Muscle of leg (tissue), 11 donors: ENCODE measurements around the gene RGL3. TPM values are rescaled to one million over a fixed set of nuclear protein-coding genes. Genes with fewer than 3 reads are reported as not detected.

Experiments
- DNase-seq: peaks from one replicate; pipeline ENCODE4 v3.0.0; 2013
- H3K27ac ChIP-seq: one replicate; pipeline ENCODE4 v1.5.1; 2013; ENCODE audit warnings: mild to moderate bottlenecking, low read length, control low read depth
- H3K27me3 ChIP-seq: one replicate; pipeline ENCODE4 v1.6.1; 2013; ENCODE audit warnings: low read length; ENCODE audit not compliant: control insufficient read depth, insufficient read depth
- H3K36me3 ChIP-seq: one replicate; pipeline ENCODE4 v1.6.1; 2013; ENCODE audit warnings: low read length; ENCODE audit not compliant: control insufficient read depth, insufficient read depth
- H3K4me1 ChIP-seq: one replicate; pipeline ENCODE4 v1.6.1; 2013; ENCODE audit warnings: low read length; ENCODE audit not compliant: control insufficient read depth, insufficient read depth
- H3K4me3 ChIP-seq: one replicate; pipeline ENCODE4 v1.5.1; 2013; ENCODE audit warnings: low read length, control low read depth
- H3K9me3 ChIP-seq: replicated peaks from 2 replicates; pipeline ENCODE4 v1.6.1; 2013; ENCODE audit warnings: low read depth, low read length; ENCODE audit not compliant: control insufficient read depth
- WGBS: methylation state at CpG from one replicate; pipeline ENCODE4 v1.1.5; 2013; ENCODE audit warnings: missing lambda C conversion rate; ENCODE audit not compliant: insufficient coverage; 5-methylcytosine and 5-hydroxymethylcytosine counted together
- polyA plus RNA-seq, 8 donors: library from polyadenylated mRNA; unstranded; fragments of 120-200 nt; gene quantifications; one replicate each; pipeline versions ENCODE4 v1.2.1 to v1.2.3, GENCODE V29; 2013; ENCODE audit warnings: inconsistent platforms in 1 of 8, low replicate concordance in 1 of 8; ENCODE audit not compliant: insufficient read length in 8 of 8, insufficient read depth in 1 of 8
- total RNA-seq: library from RNA; stranded (reverse); fragments of 120-200 nt; gene quantifications from one replicate; pipeline ENCODE4 v1.2.4, GENCODE V29; 2013

The RGL3 gene
- total and polyA plus RNA-seq, 9 donors, result 0.12 to 2.3 (median 0.38) TPM

- Histone ChIP-seq H3K4me3 (peak within 1 kb of the TSS; percentile 86), H3K36me3 (peaks cover 6% of the 10 kb centered on the region), H3K27ac (peak within 1 kb of the TSS; percentile 100), H3K9me3 (no peaks in the 10 kb centered on the region), H3K27me3 (no peaks in the 10 kb centered on the region), H3K4me1 (peaks cover 18% of the 10 kb centered on the region)
- under 1% methylated on average over 43 of the region's 44 CpGs for WGBS
- DNase-seq, result peak; percentile 100
These were observed 44.5 kb downstream of the RGL3 start, which contains the start of gene SWSAP1 for GRCh38 chr19:11374433-11375142. SWSAP1 (plus strand) TSS chr19:11374666; CDS start chr19:11374681, 15 bp downstream.

DNA sequence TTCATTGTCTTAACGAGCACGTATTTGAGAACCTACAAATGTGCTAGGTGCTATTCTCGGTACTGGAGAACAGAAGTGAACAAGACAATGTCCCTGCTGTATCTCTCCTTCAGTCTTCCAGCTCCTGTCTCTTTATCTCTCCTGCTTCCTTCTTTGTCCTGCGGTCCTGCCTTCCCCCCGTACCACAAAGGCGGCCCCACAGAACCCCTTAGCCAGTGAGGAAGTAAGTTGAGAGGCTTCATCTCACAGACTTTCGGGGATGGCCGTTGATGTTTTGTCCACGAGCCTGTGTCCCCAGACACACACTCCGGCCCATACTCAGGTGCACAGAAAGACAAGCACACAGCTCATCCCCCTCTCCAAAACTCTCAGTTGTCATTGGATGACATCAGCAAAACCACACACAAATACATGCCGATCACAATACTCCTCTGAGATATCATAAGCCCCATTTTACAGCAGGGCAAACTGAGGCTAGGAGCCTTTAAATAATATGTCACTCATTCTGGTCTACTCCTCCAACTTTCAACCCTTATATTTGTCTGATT is 45.2 kb downstream of the RGL3 start:
- Histone ChIP-seq H3K27ac (peak overlapping the region; percentile 100), H3K9me3 (no peaks in the 10 kb centered on the region), H3K4me1 (peaks cover 18% of the 10 kb centered on the region), H3K36me3 (peaks cover 6% of the 10 kb centered on the region), H3K27me3 (no peaks in the 10 kb centered on the region), H3K4me3 (peak overlapping the region; percentile 86)
- DNase-seq, result no peak
- WGBS, result 37% methylated on average over 5 of the region's 11 CpGs

- no peak overlapping the region for H3K27ac ChIP-seq
- H3K4me1 ChIP-seq, result peaks cover 18% of the 10 kb centered on the region
- no peaks in the 10 kb centered on the region for H3K27me3 ChIP-seq
- H3K36me3 ChIP-seq, result peaks cover 6% of the 10 kb centered on the region
- H3K9me3 ChIP-seq, result no peaks in the 10 kb centered on the region
- DNase-seq, result no peak
- 45% methylated on average over 10 of the region's 10 CpGs for WGBS
- H3K4me3 ChIP-seq, result no peak overlapping the region
These were observed 45.8 kb downstream of the RGL3 start for GRCh38 chr19:11373166-11373884.

DNA sequence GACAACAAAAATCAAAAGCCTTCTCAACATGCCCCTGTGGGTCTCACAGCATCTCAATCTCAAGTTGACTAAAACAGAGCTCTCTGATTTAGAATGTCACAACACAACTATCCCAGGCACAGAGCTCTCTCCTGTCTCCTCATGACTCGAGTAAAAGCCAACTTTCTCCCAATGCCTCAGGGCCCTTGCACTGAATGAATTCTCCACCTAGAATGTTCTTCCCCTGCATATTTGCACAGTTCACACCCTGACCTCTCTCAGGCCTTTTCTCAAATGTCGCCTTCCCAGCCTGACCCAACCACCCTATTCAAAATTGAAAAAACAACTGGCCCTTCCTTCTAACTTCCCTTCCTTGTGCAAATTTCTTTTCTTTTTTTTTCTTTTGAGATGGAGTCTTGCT is 48.4 kb downstream of the RGL3 start:
- Histone ChIP-seq H3K9me3 (no peaks in the 10 kb centered on the region), H3K4me3 (no peak overlapping the region), H3K36me3 (peaks cover 5% of the 10 kb centered on the region), H3K27ac (no peak overlapping the region), H3K4me1 (peaks cover 13% of the 10 kb centered on the region), H3K27me3 (no peaks in the 10 kb centered on the region)
- no peak for DNase-seq
- whole genome bisulfite sequencing, result 83% methylated on average over 2 of the region's 2 CpGs

- WGBS, result no CpG with 5 or more reads among the region's 2 CpGs
- peaks cover 16% of the 10 kb centered on the region for H3K36me3 ChIP-seq
- no peaks in the 10 kb centered on the region for H3K27me3 ChIP-seq
- H3K4me3 ChIP-seq, result no peak overlapping the region
- no peak for DNase-seq
- H3K27ac ChIP-seq, result no peak overlapping the region
- H3K9me3 ChIP-seq, result no peaks in the 10 kb centered on the region
- no peaks in the 10 kb centered on the region for H3K4me1 ChIP-seq
These were observed 51.6 kb downstream of the RGL3 start for GRCh38 chr19:11367528-11367927.

DNA sequence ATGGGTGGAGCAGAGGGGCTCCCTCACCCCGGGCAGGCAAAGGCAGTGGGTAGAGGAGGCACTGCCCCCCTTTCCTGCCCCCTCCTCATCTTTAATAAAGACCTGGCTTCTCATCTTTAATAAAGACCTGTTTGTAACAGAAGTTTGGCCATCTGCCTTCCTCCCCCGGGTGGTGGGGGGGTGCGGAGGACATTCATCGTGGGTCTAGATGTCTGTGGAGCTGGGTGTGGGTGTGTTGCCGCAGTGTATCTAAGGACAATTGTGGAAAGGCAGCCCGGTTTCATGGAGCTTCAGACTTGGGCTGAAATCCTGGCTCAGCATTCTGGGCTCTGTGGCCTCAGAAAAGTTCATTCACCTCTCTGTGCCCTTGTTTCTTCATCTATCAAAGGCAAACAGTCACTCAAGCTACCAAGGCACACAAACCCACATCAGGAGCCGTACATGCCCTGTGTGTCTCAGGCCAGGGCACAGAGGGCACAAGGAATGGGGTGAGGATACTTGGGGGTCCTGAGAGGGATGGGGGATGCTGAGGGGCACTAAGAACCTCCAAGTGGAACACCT is 53.5 kb downstream of the RGL3 start:
- 30% methylated on average over 2 of the region's 7 CpGs for WGBS
- Histone ChIP-seq H3K9me3 (no peaks in the 10 kb centered on the region), H3K27ac (no peak overlapping the region), H3K36me3 (peaks cover 26% of the 10 kb centered on the region), H3K27me3 (peaks cover 12% of the 10 kb centered on the region), H3K4me1 (peaks cover 6% of the 10 kb centered on the region), H3K4me3 (no peak overlapping the region)
- no peak for DNase-seq

DNA sequence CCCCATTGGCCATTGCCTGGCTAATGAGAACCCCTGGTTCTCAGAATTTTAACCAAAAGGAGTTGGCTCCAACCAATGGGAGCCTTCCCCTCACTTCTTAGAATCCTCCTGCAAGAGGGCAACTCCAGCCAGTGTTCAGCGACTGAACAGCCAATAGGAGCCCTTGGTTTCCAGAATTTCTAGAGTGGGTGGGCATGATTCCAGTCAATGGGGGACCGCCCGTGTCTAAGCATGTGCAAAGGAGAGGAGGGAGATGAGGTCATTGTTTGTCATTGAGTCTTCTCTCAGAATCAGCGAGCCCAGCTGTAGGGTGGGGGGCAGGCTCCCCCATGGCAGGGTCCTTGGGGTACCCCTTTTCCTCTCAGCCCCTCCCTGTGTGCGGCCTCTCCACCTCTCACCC is 54.2 kb downstream of the RGL3 start:
- H3K27ac ChIP-seq, result no peak overlapping the region
- 30% methylated on average over 2 of the region's 5 CpGs for WGBS

DNA sequence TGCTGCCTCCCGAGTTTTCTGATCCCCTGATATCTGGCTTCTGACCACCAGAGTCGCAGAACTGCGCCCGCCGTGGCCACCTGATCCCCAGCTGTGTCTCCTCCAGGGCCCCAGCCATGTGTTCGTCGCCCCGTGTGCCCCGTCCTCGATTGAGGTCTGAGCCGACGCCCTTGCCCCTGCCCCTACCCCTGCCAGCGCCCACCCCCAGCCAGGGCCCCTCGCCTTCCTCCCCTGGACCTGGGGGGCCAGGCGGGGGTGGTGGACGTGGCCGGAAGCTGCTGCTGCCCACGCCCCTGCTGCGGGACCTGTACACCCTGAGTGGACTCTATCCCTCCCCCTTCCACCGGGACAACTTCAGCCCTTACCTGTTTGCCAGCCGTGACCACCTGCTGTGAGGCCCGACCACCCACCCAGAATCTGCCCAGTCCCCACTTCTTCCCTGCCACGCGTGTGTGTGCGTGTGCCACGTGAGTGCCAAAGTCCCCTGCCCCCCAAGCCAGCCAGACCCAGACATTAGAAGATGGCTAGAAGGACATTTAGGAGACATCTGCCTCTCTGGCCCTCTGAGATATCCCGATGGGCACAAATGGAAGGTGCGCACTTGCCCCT is 54.7 kb downstream of the RGL3 start:
- H3K27me3 ChIP-seq, result peaks cover 12% of the 10 kb centered on the region
- no peak overlapping the region for H3K4me3 ChIP-seq
- H3K4me1 ChIP-seq, result peaks cover 6% of the 10 kb centered on the region
- 79% methylated on average over 25 of the region's 28 CpGs for WGBS
- no peak overlapping the region for H3K27ac ChIP-seq
- peaks cover 28% of the 10 kb centered on the region for H3K36me3 ChIP-seq
- no peak for DNase-seq
- H3K9me3 ChIP-seq, result no peaks in the 10 kb centered on the region

More for the DNA sequence above, 54.2 kb downstream of the RGL3 start:
- Histone ChIP-seq H3K36me3 (peaks cover 26% of the 10 kb centered on the region), H3K4me3 (no peak overlapping the region), H3K27me3 (peaks cover 12% of the 10 kb centered on the region), H3K4me1 (peaks cover 6% of the 10 kb centered on the region), H3K9me3 (no peaks in the 10 kb centered on the region)
- DNase-seq, result no peak

GRCh38 chr19:11363881-11364280 is 55.2 kb downstream of the RGL3 start:
- WGBS, result 89% methylated on average over 7 of the region's 10 CpGs
- Histone ChIP-seq H3K36me3 (peaks cover 30% of the 10 kb centered on the region), H3K4me3 (no peak overlapping the region)

More at GRCh38 chr19:11363881-11364280, 55.2 kb downstream of the RGL3 start:
- H3K27ac ChIP-seq, result no peak overlapping the region
- peaks cover 12% of the 10 kb centered on the region for H3K27me3 ChIP-seq
- no peak for DNase-seq
- peaks cover 6% of the 10 kb centered on the region for H3K4me1 ChIP-seq
- H3K9me3 ChIP-seq, result no peaks in the 10 kb centered on the region
